GM23338 (cell line): ENCODE data around the gene TMC3.

Experiments
- CREB1 ChIP-seq: fragments of 250-450 bp; sonication (Bioruptor Pico); IDR thresholded peaks from 2 replicates; pipeline ENCODE4 v1.5.0; 2020; ENCODE audit warnings: low read depth, mild to moderate bottlenecking, moderate library complexity
- CTCF ChIP-seq, 2 experiments: fragments of 200-600 bp in 1 of 2; sonication (generic) in 1 of 2; conservative IDR thresholded peaks; 2 replicates each; pipeline versions ENCODE4 v1.5.1 to v1.6.1; 2016 to 2017; ENCODE audit warnings: antibody characterized with exemption in 2 of 2, low read depth in 2 of 2, mild to moderate bottlenecking in 2 of 2, moderate library complexity in 1 of 2
- EZH2 ChIP-seq: fragments of 200-600 bp; sonication (generic); IDR thresholded peaks from one replicate; pipeline ENCODE4 v1.8.0; 2017; ENCODE audit warnings: antibody characterized with exemption, mild to moderate bottlenecking, low read depth; ENCODE audit not compliant: unreplicated experiment
- EZH2phosphoT487 ChIP-seq: fragments of 200-600 bp; sonication (generic); IDR thresholded peaks from one replicate; pipeline ENCODE4 v1.8.1; 2018; ENCODE audit warnings: antibody characterized with exemption; ENCODE audit not compliant: unreplicated experiment
- POLR2AphosphoS5 ChIP-seq: IDR thresholded peaks from 2 replicates; pipeline ENCODE4 v1.6.1; 2016; ENCODE audit warnings: antibody characterized with exemption, low read depth
- REST ChIP-seq: IDR thresholded peaks from one replicate; pipeline ENCODE4 v1.6.1; 2018; ENCODE audit warnings: antibody characterized with exemption; ENCODE audit not compliant: unreplicated experiment
- ZNF462 ChIP-seq: fragments of 250-450 bp; sonication (Bioruptor Pico); IDR thresholded peaks from 2 replicates; pipeline ENCODE4 v1.5.0; 2020; ENCODE audit warnings: mild to moderate bottlenecking, moderate library complexity

- TF ChIP-seq CTCF (conservative IDR thresholded peaks at IDR 0.05; ENCODE audit: low read depth in 2 of 2), result no peak
- no peak for TF ChIP-seq EZH2phosphoT487
- no peak for TF ChIP-seq EZH2
- no peak for TF ChIP-seq POLR2AphosphoS5
- TF ChIP-seq REST, result no peak
- TF ChIP-seq CREB1 (CRISPR knock-in tag), result no peak
- no peak for TF ChIP-seq ZNF462
Measured at GRCh38 chr15:81304226-81304625, 69.8 kb downstream of the TMC3 start.
